RWPE1 (cell line): Measurements from ENCODE around the gene C20orf96.
"Not testable (repeated sequence)": the region's sequence is repeated elsewhere in the genome, so short reads cannot be mapped to it uniquely, and the experiment has no call there.

Experiments used
- CTCF ChIA-PET: fragments of 350-600 bp; sonication (Branson Sonifier 250); formaldehyde crosslinking; extraction: SDS; loops from one replicate; lab custom pipeline; 2021; lab: Yijun Ruan, JAX
- POLR2A ChIA-PET: fragments of 400-600 bp; formaldehyde crosslinking; extraction: SDS; loops from one replicate; lab custom pipeline; 2020; ENCODE audit warnings: antibody characterized with exemption; ENCODE audit not compliant: low non-redundant PET; lab: Yijun Ruan, JAX
- DNase-seq: peaks from one replicate; pipeline ENCODE4 v3.0.0; 2012; ENCODE audit warnings: low spot score
- H3K27ac ChIP-seq: fragments of 450-650 bp; 2 replicates; pipeline ENCODE4 v1.5.1; 2017
- TF ChIP-seq, protein P1 (sequence below): fragments of 450-650 bp; conservative IDR thresholded peaks from 2 replicates; pipeline ENCODE4 v1.5.1; 2017; ENCODE audit warnings: low read depth, mild to moderate bottlenecking

Gene C20orf96, protein sequence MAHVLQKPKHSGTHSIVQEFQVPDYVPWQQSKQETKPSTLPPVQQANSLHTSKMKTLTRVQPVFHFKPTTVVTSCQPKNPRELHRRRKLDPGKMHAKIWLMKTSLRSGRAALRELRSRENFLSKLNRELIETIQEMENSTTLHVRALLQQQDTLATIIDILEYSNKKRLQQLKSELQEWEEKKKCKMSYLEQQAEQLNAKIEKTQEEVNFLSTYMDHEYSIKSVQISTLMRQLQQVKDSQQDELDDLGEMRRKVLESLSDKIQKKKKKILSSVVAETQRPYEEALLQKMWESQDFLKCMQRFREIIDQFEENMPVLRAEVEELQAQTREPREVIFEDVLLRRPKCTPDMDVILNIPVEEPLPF

DNA sequence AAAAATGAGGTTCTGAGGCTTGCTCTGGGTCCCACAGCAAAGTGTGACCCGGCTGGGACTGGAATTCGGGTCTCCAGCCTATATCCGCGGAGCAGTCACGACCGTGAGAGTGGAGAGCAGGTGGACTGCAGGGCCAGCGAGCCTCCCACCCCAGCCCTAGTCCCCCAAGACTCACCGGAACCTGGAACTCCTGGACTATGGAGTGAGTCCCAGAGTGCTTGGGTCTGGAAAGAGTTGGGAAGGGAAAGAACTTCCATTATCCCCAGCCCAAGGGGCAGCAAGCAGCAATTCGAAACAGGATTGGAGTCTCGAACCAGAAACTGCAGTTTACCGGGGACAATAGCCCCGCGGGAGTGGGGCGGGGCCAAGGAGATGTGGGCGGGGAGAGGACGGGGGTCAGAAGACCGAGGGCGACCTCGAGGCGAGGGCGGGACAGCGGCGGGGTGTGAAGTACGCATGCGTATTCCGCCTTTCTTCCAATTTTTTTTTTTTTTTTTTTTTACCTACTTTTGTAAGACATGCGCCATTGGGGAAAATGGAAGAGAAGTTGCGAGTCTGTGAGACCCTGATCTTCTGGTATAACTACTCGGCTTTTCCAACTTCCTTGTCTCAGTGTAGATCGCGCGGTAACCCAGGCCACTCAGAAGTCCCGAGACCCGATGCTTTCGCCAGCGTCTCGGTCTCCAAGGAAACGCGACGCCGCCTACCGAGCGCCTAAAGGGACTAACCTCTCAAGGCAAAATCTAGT is at the start of gene C20orf96:
Gene C20orf96, minus strand, starts transcription at position 667 of the 748 bp plus-strand sequence. Its CDS starts 140 bp downstream, at position 527.
- DNase-seq, result peak; percentile 98
- H3K27ac ChIP-seq, result peak within 1 kb of the TSS; percentile 80
- POLR2A ChIA-PET, result no interaction called here
- CTCF ChIA-PET, result no interaction called here
- TF ChIP-seq, protein P1, sequence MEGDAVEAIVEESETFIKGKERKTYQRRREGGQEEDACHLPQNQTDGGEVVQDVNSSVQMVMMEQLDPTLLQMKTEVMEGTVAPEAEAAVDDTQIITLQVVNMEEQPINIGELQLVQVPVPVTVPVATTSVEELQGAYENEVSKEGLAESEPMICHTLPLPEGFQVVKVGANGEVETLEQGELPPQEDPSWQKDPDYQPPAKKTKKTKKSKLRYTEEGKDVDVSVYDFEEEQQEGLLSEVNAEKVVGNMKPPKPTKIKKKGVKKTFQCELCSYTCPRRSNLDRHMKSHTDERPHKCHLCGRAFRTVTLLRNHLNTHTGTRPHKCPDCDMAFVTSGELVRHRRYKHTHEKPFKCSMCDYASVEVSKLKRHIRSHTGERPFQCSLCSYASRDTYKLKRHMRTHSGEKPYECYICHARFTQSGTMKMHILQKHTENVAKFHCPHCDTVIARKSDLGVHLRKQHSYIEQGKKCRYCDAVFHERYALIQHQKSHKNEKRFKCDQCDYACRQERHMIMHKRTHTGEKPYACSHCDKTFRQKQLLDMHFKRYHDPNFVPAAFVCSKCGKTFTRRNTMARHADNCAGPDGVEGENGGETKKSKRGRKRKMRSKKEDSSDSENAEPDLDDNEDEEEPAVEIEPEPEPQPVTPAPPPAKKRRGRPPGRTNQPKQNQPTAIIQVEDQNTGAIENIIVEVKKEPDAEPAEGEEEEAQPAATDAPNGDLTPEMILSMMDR, result no peak

DNA sequence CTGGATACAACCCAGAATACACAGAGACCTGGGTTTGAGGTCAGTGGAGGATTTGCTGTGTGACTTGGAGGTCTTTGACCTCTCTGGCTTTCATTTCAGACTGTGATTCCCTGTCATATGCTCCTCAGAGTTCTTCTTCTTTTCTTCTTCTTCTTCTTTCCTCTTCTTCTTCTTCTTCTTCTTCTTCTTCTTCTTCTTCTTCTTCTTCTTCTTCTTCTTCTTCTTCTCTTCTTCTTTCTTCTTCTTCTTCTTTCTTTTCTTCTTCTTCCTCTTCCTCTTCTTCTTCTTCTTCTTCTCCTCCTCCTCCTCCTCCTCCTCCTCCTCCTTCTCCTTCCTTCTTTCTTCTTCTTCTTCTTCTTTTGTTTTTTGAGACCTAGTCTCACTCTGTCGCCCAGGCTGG is 45.5 kb upstream of the C20orf96 start:
- POLR2A ChIA-PET, DNase-seq, CTCF ChIA-PET: not testable (repeated sequence)

GRCh38 chr20:334578-334977 is 44.0 kb upstream of the C20orf96 start:
- CTCF ChIA-PET, result no interaction called here
- no peak for DNase-seq
- POLR2A ChIA-PET, result no interaction called here
- H3K27ac ChIP-seq, result no peak overlapping the region
- TF ChIP-seq, protein P1, result no peak

More for the DNA sequence above, 45.5 kb upstream of the C20orf96 start:
- H3K27ac ChIP-seq, result not testable (repeated sequence)

DNA sequence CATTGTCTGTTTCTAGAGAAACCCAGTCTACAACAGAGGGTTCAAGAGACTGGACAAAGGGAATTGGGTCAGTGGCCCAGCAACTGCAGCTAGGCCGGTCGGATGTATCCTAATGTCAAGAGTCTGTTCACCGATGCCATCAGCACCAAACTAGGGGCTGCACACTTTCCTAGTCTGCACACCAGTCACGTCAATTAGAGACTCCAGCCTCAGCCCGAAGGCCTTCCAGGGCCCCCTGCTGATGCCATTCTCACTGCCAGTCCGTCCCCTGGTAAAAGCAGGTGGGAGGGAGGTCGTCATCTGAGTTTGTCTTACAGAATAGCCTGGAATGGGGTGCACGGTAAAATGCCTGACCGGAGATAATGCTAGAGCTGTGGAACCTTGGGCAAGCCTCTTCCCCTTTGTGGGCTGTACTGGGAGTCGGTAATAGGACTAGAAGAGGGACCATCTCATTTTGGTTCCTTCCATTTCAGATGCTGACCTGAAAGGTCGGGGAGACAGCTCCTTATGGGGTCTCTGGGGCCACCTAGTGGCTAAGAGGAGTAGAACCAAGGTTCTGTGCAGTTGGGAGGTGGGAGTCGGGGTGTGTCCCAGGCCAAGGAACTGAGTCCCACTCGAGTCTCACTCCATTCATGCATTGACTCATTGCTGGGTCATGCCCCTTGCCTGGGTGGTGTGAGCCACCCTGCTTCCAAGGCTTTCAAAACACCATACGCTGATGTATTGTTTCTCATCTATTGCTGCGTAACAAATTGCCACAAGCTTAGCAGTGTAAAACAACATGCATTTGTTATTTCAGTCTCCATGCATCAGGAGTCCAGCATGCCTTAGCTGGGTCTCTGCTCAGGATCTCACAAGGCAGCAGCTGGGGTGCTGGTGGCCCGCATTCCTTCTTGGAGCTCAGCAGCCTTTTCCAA is 39.9 kb upstream of the C20orf96 start:
- peak overlapping the region; percentile 96 for H3K27ac ChIP-seq
- peak; percentile 68 for DNase-seq
- TF ChIP-seq, protein P1, result peak; percentile 96
- CTCF ChIA-PET, result interaction anchor here (0.6 to 3.2 kb wide), 18 partner anchors 9 to 98 kb away, joined by 3 to 19 read pairs (median 4); partner anchors contain the start of gene NRSN2
- POLR2A ChIA-PET, result no interaction called here

DNA sequence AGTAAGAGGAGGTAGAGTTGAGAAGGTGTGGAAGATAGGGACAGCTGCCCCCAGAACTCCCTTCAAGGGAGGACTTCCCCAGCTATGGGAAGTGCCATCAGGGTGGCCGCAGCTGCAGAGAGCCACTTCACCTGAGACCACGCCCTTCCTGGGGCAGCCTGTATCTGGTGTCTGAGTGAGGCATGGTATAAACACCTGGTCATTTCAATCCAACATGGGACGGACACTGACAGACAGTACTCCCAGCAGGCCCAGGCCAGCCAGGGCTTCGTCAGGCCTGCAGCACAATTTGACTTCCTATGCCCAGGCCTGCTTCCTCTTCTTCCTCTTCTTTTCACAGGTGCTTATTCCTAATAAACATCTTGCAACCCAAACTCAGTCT is 39.3 kb upstream of the C20orf96 start:
- CTCF ChIA-PET, result interaction anchor here (0.8 to 3.2 kb wide), 5 partner anchors 10 to 64 kb away, joined by 3 to 19 read pairs (median 13); no protein-coding TSS in a partner anchor
- peak overlapping the region; percentile 96 for H3K27ac ChIP-seq

More for the DNA sequence above, 39.3 kb upstream of the C20orf96 start:
- DNase-seq, result no peak
- TF ChIP-seq, protein P1, result no peak
- POLR2A ChIA-PET, result no interaction called here
